Renal pelvis (tissue), 12 donors: ENCODE data around the gene CLPSL2. TPM values are rescaled to one million over a fixed set of nuclear protein-coding genes. Genes with fewer than 3 reads are reported as not detected.
A peak's percentile ranks its signal among the peaks of the same experiment; 100 is the strongest.
"Not testable (repeated sequence)": the region's sequence is repeated elsewhere in the genome, so short reads cannot be mapped to it uniquely, and the experiment has no call there.

Experiments used
- DNase-seq: peaks from one replicate; pipeline ENCODE4 v3.0.0-alpha.2; 2013
- long read RNA-seq, 16 experiments: transcript quantifications; one replicate each; lab custom pipeline, GENCODE V29; 2026
- polyA plus RNA-seq, 3 donors: library from polyadenylated mRNA; unstranded; fragments of 120-200 nt; gene quantifications; one replicate each; pipeline ENCODE4 v1.2.1, GENCODE V29; 2013; ENCODE audit not compliant: insufficient read length in 3 of 3

The CLPSL2 gene
- under 1 TPM in 1 of 3 donors, not detected in 2; 0.23 TPM for polyA plus RNA-seq
- long read RNA-seq, donor 1, partial matches to known transcripts: 0 of 2 reads
- long read RNA-seq, donor 1, other reads (novel, unspliced or antisense): 0 of 2 reads
- long read RNA-seq, donor 2: 0 reads
- long read RNA-seq, donor 3, partial matches to known transcripts: 0 of 1 reads
- long read RNA-seq, donor 3, other reads (novel, unspliced or antisense): 0 of 1 reads
- long read RNA-seq, donor 4, partial matches to known transcripts: 0 of 1 reads
- long read RNA-seq, donor 4, other reads (novel, unspliced or antisense): 0 of 1 reads
- long read RNA-seq, donor 5: 0 reads
- long read RNA-seq, donor 6: 0 reads
- long read RNA-seq, donor 7: 0 reads
- long read RNA-seq, donor 8: 0 reads
- long read RNA-seq, donor 9: 0 reads
- long read RNA-seq, donor 10: 0 reads
- long read RNA-seq, donor 11, partial matches to known transcripts: 0 of 1 reads
- long read RNA-seq, donor 11, other reads (novel, unspliced or antisense): 0 of 1 reads
- long read RNA-seq, donor 12: 0 reads
- long read RNA-seq, donor 13: 0 reads
- long read RNA-seq, donor 14, partial matches to known transcripts: 0 of 1 reads
- long read RNA-seq, donor 14, other reads (novel, unspliced or antisense): 0 of 1 reads
- long read RNA-seq, donor 15: 0 reads
- long read RNA-seq, donor 16: 0 reads

- no peak for DNase-seq
These were observed at the start of gene CLPSL2 for GRCh38 chr6:35776364-35777215. TSS of gene CLPSL2 (plus strand) at chr6:35776598. CDS start at chr6:35776619, 21 bp downstream.

GRCh38 chr6:35727231-35727934 lies 49.0 kb upstream of the CLPSL2 start:
- no peak for DNase-seq

GRCh38 chr6:35727935-35728682 lies 48.3 kb upstream of the CLPSL2 start:
- peak; percentile 85 for DNase-seq

- no peak for DNase-seq
These were observed 47.4 kb upstream of the CLPSL2 start for GRCh38 chr6:35728683-35729678.

GRCh38 chr6:35729722-35730121 lies 46.7 kb upstream of the CLPSL2 start:
- DNase-seq: no peak

- no peak for DNase-seq
These were observed 45.5 kb upstream of the CLPSL2 start for GRCh38 chr6:35730745-35731413.

- DNase-seq: peak; percentile 93
These were observed 45.0 kb upstream of the CLPSL2 start for GRCh38 chr6:35731414-35731735.

GRCh38 chr6:35731736-35732532 lies 44.5 kb upstream of the CLPSL2 start:
- peak; percentile 91 for DNase-seq

GRCh38 chr6:35733633-35734032 lies 42.8 kb upstream of the CLPSL2 start:
- no peak for DNase-seq

- not testable (repeated sequence) for DNase-seq
These were observed 42.1 kb upstream of the CLPSL2 start for GRCh38 chr6:35734319-35734718.

GRCh38 chr6:35735452-35735851 lies 40.9 kb upstream of the CLPSL2 start:
- DNase-seq: no peak

- no peak for DNase-seq
These were observed 40.0 kb upstream of the CLPSL2 start for GRCh38 chr6:35736253-35736894.

- DNase-seq: no peak
These were observed 39.4 kb upstream of the CLPSL2 start, which contains the start of gene ARMC12 for GRCh38 chr6:35736982-35737412. TSS of gene ARMC12 (plus strand) at chr6:35737032. CDS start at chr6:35737109, 77 bp downstream.

- DNase-seq: no peak
These were observed 38.8 kb upstream of the CLPSL2 start for GRCh38 chr6:35737413-35738211.

- no peak for DNase-seq
These were observed 36.5 kb upstream of the CLPSL2 start for GRCh38 chr6:35739645-35740524.

- DNase-seq: no peak
These were observed 33.6 kb upstream of the CLPSL2 start for GRCh38 chr6:35742842-35743241.
